T-helper 2 cell treated with Interferon-gamma antibody and Interleukin-4, amounts not matched to agents 100 ng/mL and 5 ng/mL, for 36 hours (primary cell): ENCODE data around the gene CTCF. TPM values are rescaled to one million over a fixed set of nuclear protein-coding genes. Genes with fewer than 3 reads are reported as not detected.

Experiments used
- intact Hi-C: fragments of 100-400 bp; cut with micrococcal nuclease; formaldehyde crosslinking; loops from one replicate; pipeline ENCODE4 v1.15.1; 2023
- total RNA-seq: library from RNA; stranded (reverse); gene quantifications from 2 replicates; pipeline ENCODE4 v1.2.3, GENCODE V29; 2022

CTCF gene
- total RNA-seq, 1 donor from 2014 or later = 82.9 TPM

GRCh38 chr16:67547423-67548264 lies 14.7 kb upstream of the CTCF start:
- intact Hi-C loops = loop anchor here (1.0 to 2.0 kb wide), 5 partner anchors 9 to 121 kb away; partner anchors contain the start of genes CARMIL2 and CTCF

- intact Hi-C loops = no loop called here
Observed at GRCh38 chr16:67548265-67549126, 13.8 kb upstream of the CTCF start.

GRCh38 chr16:67549240-67549639 lies 13.1 kb upstream of the CTCF start:
- intact Hi-C loops = no loop called here

GRCh38 chr16:67549936-67550335 lies 12.4 kb upstream of the CTCF start:
- intact Hi-C loops = no loop called here

GRCh38 chr16:67551091-67551490 lies 11.2 kb upstream of the CTCF start:
- intact Hi-C loops = no loop called here

GRCh38 chr16:67551972-67552371 lies 10.4 kb upstream of the CTCF start:
- intact Hi-C loops = no loop called here

GRCh38 chr16:67552476-67552875 lies 9.8 kb upstream of the CTCF start:
- intact Hi-C loops = no loop called here

- intact Hi-C loops = loop anchor here (1.0 kb wide), 1 partner anchor 9 kb away; no protein-coding TSS in a partner anchor
Observed at GRCh38 chr16:67555795-67556212, 6.5 kb upstream of the CTCF start.

- intact Hi-C loops = no loop called here
Observed at GRCh38 chr16:67558859-67559258, 3.5 kb upstream of the CTCF start.

- intact Hi-C loops = loop anchor here (5.0 kb wide), 1 partner anchor 376 kb away; the partner anchor contains the start of gene PSMB10
Observed at GRCh38 chr16:67560827-67561342, 1.4 kb upstream of the CTCF start.

- intact Hi-C loops = loop anchor here (5.0 kb wide), 1 partner anchor 376 kb away; the partner anchor contains the start of gene PSMB10
Observed at GRCh38 chr16:67561501-67561823, 864 bp upstream of the CTCF start.

GRCh38 chr16:67561824-67562525 lies 351 bp upstream of the CTCF start:
- intact Hi-C loops = loop anchor here (1.0 to 5.0 kb wide), 11 partner anchors 15 to 523 kb away; partner anchors contain the start of genes ACD, ATP6V0D1, CARMIL2 and GFOD2

- intact Hi-C loops = loop anchor here (1.0 to 5.0 kb wide), 11 partner anchors 16 to 522 kb away; partner anchors contain the start of genes ACD, ATP6V0D1, CARMIL2 and GFOD2
Observed at GRCh38 chr16:67562918-67563707, 787 bp downstream of the CTCF start.

GRCh38 chr16:67563708-67564468 lies 1.6 kb downstream of the CTCF start:
- intact Hi-C loops = loop anchor here (5.0 kb wide), 1 partner anchor 373 kb away; the partner anchor contains the start of gene PSMB10

GRCh38 chr16:67565470-67566100 lies 3.3 kb downstream of the CTCF start:
- intact Hi-C loops = no loop called here

- intact Hi-C loops = no loop called here
Observed at GRCh38 chr16:67571464-67571863, 9.1 kb downstream of the CTCF start.

- intact Hi-C loops = no loop called here
Observed at GRCh38 chr16:67571981-67572431, 9.7 kb downstream of the CTCF start.

GRCh38 chr16:67579686-67580085 lies 17.4 kb downstream of the CTCF start:
- intact Hi-C loops = no loop called here

- intact Hi-C loops = no loop called here
Observed at GRCh38 chr16:67580202-67580601, 17.9 kb downstream of the CTCF start.
